ENCODE data around the gene KCNK10.

The KCNK10 gene

DNA sequence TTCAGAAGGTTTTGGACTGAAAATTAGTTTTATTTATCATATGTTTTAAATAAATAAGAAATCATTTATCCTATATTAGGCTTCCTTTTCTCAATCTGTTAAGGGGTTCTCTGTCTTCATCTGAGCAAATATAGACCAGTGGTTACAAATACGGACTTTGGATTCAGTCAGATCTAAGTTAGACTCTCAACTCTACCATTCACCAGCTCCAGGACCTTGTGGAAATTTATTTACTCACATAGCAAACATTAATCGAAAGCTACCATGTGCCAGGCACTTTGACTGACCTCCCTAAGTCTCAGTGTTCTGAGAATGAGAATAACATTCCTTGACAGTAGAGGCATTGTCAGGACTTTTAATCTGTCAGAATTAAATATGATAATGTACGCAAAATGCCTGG lies 22.3 kb downstream of the KCNK10 start:
- no peak overlapping the region for H3K4me2 ChIP-seq (ENCODE audit: insufficient read depth, low read length)
- ATAC-seq (ENCODE audit: insufficient read depth, low read depth) (no peak), DNase-seq (no peak)
- no peak overlapping the region for H3K4me3 ChIP-seq (ENCODE audit: low read depth in 1 of 2, low read length in 2 of 2)
- TF ChIP-seq EZH2 (IDR thresholded peaks at IDR 0.05; ENCODE audit: borderline replicate concordance, low read depth, low read length, severe bottlenecking) (no peak), CTCF (IDR thresholded peaks at IDR 0.05; ENCODE audit: borderline replicate concordance, extremely low read depth, low read length, poor library complexity, severe bottlenecking) (no peak)
- no peaks in the 10 kb centered on the region for H3K9me3 ChIP-seq (ENCODE audit: insufficient read depth, low read length, severe bottlenecking)
- H3K4me1 ChIP-seq (ENCODE audit: insufficient read depth, low read length), result no peaks in the 10 kb centered on the region
- H2AFZ ChIP-seq (ENCODE audit: low read depth, low read length), result no peak overlapping the region
- H3K27me3 ChIP-seq (ENCODE audit: insufficient read depth, low read length, poor library complexity), result no peaks in the 10 kb centered on the region
- H3K79me2 ChIP-seq (ENCODE audit: insufficient read depth, low read length), result no peaks in the 10 kb centered on the region
- H3K9ac ChIP-seq (ENCODE audit: low read depth, low read length), result no peak overlapping the region
- no peak overlapping the region for H3K27ac ChIP-seq (ENCODE audit: low read length)
- no peaks in the 10 kb centered on the region for H3K36me3 ChIP-seq (ENCODE audit: insufficient read depth, low read length)
- H4K20me1 ChIP-seq (ENCODE audit: insufficient read depth, low read length), result no peaks in the 10 kb centered on the region

- Histone ChIP-seq H2AFZ (ENCODE audit: low read depth, low read length) (no peak overlapping the region), H3K9me3 (ENCODE audit: insufficient read depth, low read length, severe bottlenecking) (no peaks in the 10 kb centered on the region), H3K9ac (ENCODE audit: low read depth, low read length) (no peak overlapping the region), H3K4me2 (ENCODE audit: insufficient read depth, low read length) (no peak overlapping the region), H3K36me3 (ENCODE audit: insufficient read depth, low read length) (no peaks in the 10 kb centered on the region), H3K4me1 (ENCODE audit: insufficient read depth, low read length) (no peaks in the 10 kb centered on the region), H4K20me1 (ENCODE audit: insufficient read depth, low read length) (no peaks in the 10 kb centered on the region), H3K79me2 (ENCODE audit: insufficient read depth, low read length) (no peaks in the 10 kb centered on the region), H3K4me3 (ENCODE audit: low read depth in 1 of 2, low read length in 2 of 2) (no peak overlapping the region), H3K27ac (ENCODE audit: low read length) (no peak overlapping the region), H3K27me3 (ENCODE audit: insufficient read depth, low read length, poor library complexity) (no peaks in the 10 kb centered on the region)
- no peak for ATAC-seq (ENCODE audit: insufficient read depth, low read depth)
- no peak for DNase-seq
- TF ChIP-seq CTCF (IDR thresholded peaks at IDR 0.05; ENCODE audit: borderline replicate concordance, extremely low read depth, low read length, poor library complexity, severe bottlenecking), result no peak
- TF ChIP-seq EZH2 (IDR thresholded peaks at IDR 0.05; ENCODE audit: borderline replicate concordance, low read depth, low read length, severe bottlenecking), result no peak
Measured at GRCh38 chr14:88299865-88300530, 23.1 kb downstream of the KCNK10 start.

GRCh38 chr14:88297306-88297705 lies 25.8 kb downstream of the KCNK10 start:
- Histone ChIP-seq H3K4me2 (ENCODE audit: insufficient read depth, low read length) (no peak overlapping the region), H3K9me3 (ENCODE audit: insufficient read depth, low read length, severe bottlenecking) (no peaks in the 10 kb centered on the region)

More at GRCh38 chr14:88297306-88297705, 25.8 kb downstream of the KCNK10 start:
- H4K20me1 ChIP-seq (ENCODE audit: insufficient read depth, low read length), result no peaks in the 10 kb centered on the region
- no peak overlapping the region for H2AFZ ChIP-seq (ENCODE audit: low read depth, low read length)
- H3K4me3 ChIP-seq (ENCODE audit: low read depth in 1 of 2, low read length in 2 of 2), result no peak overlapping the region
- DNase-seq (no peak), ATAC-seq (ENCODE audit: insufficient read depth, low read depth) (no peak)
- H3K79me2 ChIP-seq (ENCODE audit: insufficient read depth, low read length), result no peaks in the 10 kb centered on the region
- H3K36me3 ChIP-seq (ENCODE audit: insufficient read depth, low read length), result no peaks in the 10 kb centered on the region
- no peaks in the 10 kb centered on the region for H3K4me1 ChIP-seq (ENCODE audit: insufficient read depth, low read length)
- no peak overlapping the region for H3K27ac ChIP-seq (ENCODE audit: low read length)
- no peak for TF ChIP-seq CTCF (IDR thresholded peaks at IDR 0.05; ENCODE audit: borderline replicate concordance, extremely low read depth, low read length, poor library complexity, severe bottlenecking)
- no peak for TF ChIP-seq EZH2 (IDR thresholded peaks at IDR 0.05; ENCODE audit: borderline replicate concordance, low read depth, low read length, severe bottlenecking)
- no peak overlapping the region for H3K9ac ChIP-seq (ENCODE audit: low read depth, low read length)
- H3K27me3 ChIP-seq (ENCODE audit: insufficient read depth, low read length, poor library complexity), result no peaks in the 10 kb centered on the region

Measured in DND-41 (cell line).